ENCODE results near the gene COPS2.

- TF ChIP-seq, protein P1, sequence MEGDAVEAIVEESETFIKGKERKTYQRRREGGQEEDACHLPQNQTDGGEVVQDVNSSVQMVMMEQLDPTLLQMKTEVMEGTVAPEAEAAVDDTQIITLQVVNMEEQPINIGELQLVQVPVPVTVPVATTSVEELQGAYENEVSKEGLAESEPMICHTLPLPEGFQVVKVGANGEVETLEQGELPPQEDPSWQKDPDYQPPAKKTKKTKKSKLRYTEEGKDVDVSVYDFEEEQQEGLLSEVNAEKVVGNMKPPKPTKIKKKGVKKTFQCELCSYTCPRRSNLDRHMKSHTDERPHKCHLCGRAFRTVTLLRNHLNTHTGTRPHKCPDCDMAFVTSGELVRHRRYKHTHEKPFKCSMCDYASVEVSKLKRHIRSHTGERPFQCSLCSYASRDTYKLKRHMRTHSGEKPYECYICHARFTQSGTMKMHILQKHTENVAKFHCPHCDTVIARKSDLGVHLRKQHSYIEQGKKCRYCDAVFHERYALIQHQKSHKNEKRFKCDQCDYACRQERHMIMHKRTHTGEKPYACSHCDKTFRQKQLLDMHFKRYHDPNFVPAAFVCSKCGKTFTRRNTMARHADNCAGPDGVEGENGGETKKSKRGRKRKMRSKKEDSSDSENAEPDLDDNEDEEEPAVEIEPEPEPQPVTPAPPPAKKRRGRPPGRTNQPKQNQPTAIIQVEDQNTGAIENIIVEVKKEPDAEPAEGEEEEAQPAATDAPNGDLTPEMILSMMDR (IDR thresholded peaks at IDR 0.05): no peak
- TF ChIP-seq POLR2A (IDR thresholded peaks at IDR 0.05; ENCODE audit: low read depth): no peak
- no peak for TF ChIP-seq POLR2AphosphoS5 (IDR thresholded peaks at IDR 0.05)
- TF ChIP-seq EP300 (IDR thresholded peaks at IDR 0.05): no peak
Measured at GRCh38 chr15:49094923-49095322, 60.5 kb downstream of the COPS2 start.
